Thoracic aorta (tissue), 2 donors: ENCODE results near the gene CFTR. TPM values are rescaled to one million over a fixed set of nuclear protein-coding genes. Genes with fewer than 3 reads are reported as not detected.

Experiments used
- ATAC-seq: fragments of 150-250 bp; one replicate; pipeline ENCODE4 v1.8.0; 2017; ENCODE audit warnings: low read depth; ENCODE audit not compliant: insufficient number of reproducible peaks, low FRiP score
- DNase-seq: peaks from one replicate; pipeline ENCODE4 v3.0.0-alpha.2; 2020; ENCODE audit warnings: low spot score
- H3K27ac ChIP-seq, 2 donors: fragments of 200-600 bp; sonication (generic); 1 replicate in 1 of 2; 2 replicates in 1 of 2; pipeline ENCODE4 v1.5.1; 2016; ENCODE audit warnings: mild to moderate bottlenecking in 2 of 2, moderate library complexity in 2 of 2
- H3K27me3 ChIP-seq: fragments of 200-600 bp; sonication (generic); replicated peaks from 2 replicates; pipeline ENCODE4 v1.6.0; 2016; ENCODE audit warnings: mild to moderate bottlenecking; ENCODE audit not compliant: insufficient read depth
- H3K36me3 ChIP-seq: fragments of 200-600 bp; sonication (generic); one replicate; pipeline ENCODE4 v1.5.1; 2016
- H3K4me1 ChIP-seq, 2 donors: fragments of 200-600 bp; sonication (generic); 1 replicate in 1 of 2; 2 replicates in 1 of 2; pipeline versions ENCODE4 v1.5.1 to v1.6.0; 2016; ENCODE audit warnings: low read depth in 2 of 2, mild to moderate bottlenecking in 1 of 2; ENCODE audit not compliant: control insufficient read depth in 1 of 2
- H3K4me3 ChIP-seq: fragments of 200-600 bp; sonication (generic); 2 replicates; pipeline ENCODE4 v1.5.1; 2016; ENCODE audit warnings: mild to moderate bottlenecking
- H3K9me3 ChIP-seq: fragments of 200-600 bp; sonication (generic); 2 replicates; pipeline ENCODE4 v1.5.1; 2016
- CTCF ChIP-seq: fragments of 200-600 bp; sonication (generic); IDR thresholded peaks from one replicate; pipeline ENCODE4 v1.5.1; 2019; ENCODE audit warnings: antibody characterized with exemption
- total RNA-seq, 2 donors: library from RNA; depleted of rRNA; stranded (reverse); fragments of >200 nt; gene quantifications; one replicate each; pipeline versions ENCODE4 v1.1.0 to v1.2.3, GENCODE V29; 2016

Gene CFTR
- total RNA-seq, 2 donors from 2014 or later: 0.68 TPM; not detected in 1

- no peak overlapping the region for H3K4me3 ChIP-seq
- H3K4me1 ChIP-seq: no peaks in the 10 kb centered on the region
- H3K9me3 ChIP-seq: no peaks in the 10 kb centered on the region
- DNase-seq: no peak
- TF ChIP-seq CTCF: no peak
- no peaks in the 10 kb centered on the region for H3K36me3 ChIP-seq
- H3K27me3 ChIP-seq: no peaks in the 10 kb centered on the region
- H3K27ac ChIP-seq: no peak overlapping the region
- no peak for ATAC-seq
Observed at GRCh38 chr7:117682681-117683385, 203.0 kb downstream of the CFTR start.

GRCh38 chr7:117683430-117684175, 203.8 kb downstream of the CFTR start:
- no peaks in the 10 kb centered on the region for H3K9me3 ChIP-seq
- ATAC-seq: no peak
- DNase-seq: no peak
- H3K4me3 ChIP-seq: no peak overlapping the region
- no peaks in the 10 kb centered on the region for H3K27me3 ChIP-seq
- H3K27ac ChIP-seq: no peak overlapping the region
- no peak for TF ChIP-seq CTCF
- H3K36me3 ChIP-seq: no peaks in the 10 kb centered on the region
- H3K4me1 ChIP-seq: no peaks in the 10 kb centered on the region

- TF ChIP-seq CTCF: no peak
- Histone ChIP-seq H3K27ac (no peak overlapping the region), H3K4me3 (no peak overlapping the region), H3K9me3 (no peaks in the 10 kb centered on the region), H3K27me3 (no peaks in the 10 kb centered on the region), H3K36me3 (no peaks in the 10 kb centered on the region), H3K4me1 (no peaks in the 10 kb centered on the region)
- DNase-seq (no peak), ATAC-seq (no peak)
Observed at GRCh38 chr7:117685795-117686194, 206.0 kb downstream of the CFTR start.

- DNase-seq (no peak), ATAC-seq (no peak)
- TF ChIP-seq CTCF: no peak
- Histone ChIP-seq H3K36me3 (no peaks in the 10 kb centered on the region), H3K27me3 (no peaks in the 10 kb centered on the region), H3K4me1 (no peaks in the 10 kb centered on the region), H3K27ac (no peak overlapping the region), H3K4me3 (no peak overlapping the region), H3K9me3 (no peaks in the 10 kb centered on the region)
Observed at GRCh38 chr7:117686311-117686935, 206.6 kb downstream of the CFTR start.

GRCh38 chr7:117688126-117688525, 208.3 kb downstream of the CFTR start:
- no peaks in the 10 kb centered on the region for H3K9me3 ChIP-seq
- ATAC-seq (no peak), DNase-seq (no peak)
- H3K36me3 ChIP-seq: no peaks in the 10 kb centered on the region
- H3K4me1 ChIP-seq: no peaks in the 10 kb centered on the region
- TF ChIP-seq CTCF: no peak
- no peak overlapping the region for H3K4me3 ChIP-seq
- no peaks in the 10 kb centered on the region for H3K27me3 ChIP-seq
- H3K27ac ChIP-seq: no peak overlapping the region
